GM12878 (cell line): Measurements from ENCODE around the gene OR4K1. TPM values are rescaled to one million over a fixed set of nuclear protein-coding genes. Genes with fewer than 3 reads are reported as not detected.

Experiments used
- ATAC-seq: fragments of 200-7000 bp; cut with Tn5 transposase; 3 replicates; pipeline ENCODE4 v1.9.1; 2020; ENCODE audit warnings: mild to moderate bottlenecking, moderate library complexity
- BruUV-seq: library from RNA; stranded (reverse); fragments of 400-500 nt; replicated peaks from 2 replicates; lab custom pipeline; 2021; lab: Mats Ljungman, UMichigan
- CTCF ChIA-PET: fragments of 300-600 bp; sonication (Branson Sonifier 250); formaldehyde crosslinking; extraction: SDS; loops from one replicate; lab custom pipeline; 2021; ENCODE audit warnings: inconsistent platforms; lab: Yijun Ruan, JAX
- POLR2A ChIA-PET: fragments of 350-600 bp; formaldehyde crosslinking; extraction: SDS; loops from one replicate; lab custom pipeline; 2021; ENCODE audit warnings: inconsistent platforms; lab: Charles Lee
- RAD21 ChIA-PET: fragments of 300-600 bp; sonication (Branson Sonifier 250); formaldehyde crosslinking; loops from one replicate; lab custom pipeline; 2023; ENCODE audit warnings: antibody characterized with exemption; ENCODE audit not compliant: unreplicated experiment; lab: Charles Lee
- SMC1A ChIA-PET: fragments of 300-600 bp; sonication (Branson Sonifier 250); formaldehyde crosslinking; loops from one replicate; lab custom pipeline; 2023; ENCODE audit not compliant: unreplicated experiment, uncharacterized antibody; lab: Charles Lee
- DNase-seq: peaks from one replicate; pipeline ENCODE4 v3.0.0-alpha.2; 2011; ENCODE audit warnings: low read depth, low spot score
- FAIRE-seq: peaks from 3 replicates; lab custom pipeline; 2011; peaks lifted over from hg19 to GRCh38; lab: Jason Lieb, UNC
- H2AFZ ChIP-seq: 2 replicates; pipeline ENCODE4 v1.6.0; 2011; ENCODE audit warnings: low read depth, low read length, control low read depth; ENCODE audit not compliant: control insufficient read depth
- H3K27ac ChIP-seq: 2 replicates; pipeline ENCODE4 v1.5.1; 2011; ENCODE audit warnings: control low read depth; ENCODE audit not compliant: control insufficient read depth, insufficient read depth
- H3K27me3 ChIP-seq, 2 experiments: replicated peaks in 1 of 2; 2 replicates each; pipeline versions ENCODE4 v1.6.0 to v1.6.1; 2011; ENCODE audit warnings: low read length in 1 of 2; ENCODE audit not compliant: control insufficient read depth in 2 of 2, insufficient read depth in 2 of 2
- H3K36me3 ChIP-seq, 2 experiments: 2 replicates each; pipeline ENCODE4 v1.5.1; 2011; ENCODE audit warnings: low read length in 1 of 2; ENCODE audit not compliant: control insufficient read depth in 2 of 2, insufficient read depth in 2 of 2
- H3K4me1 ChIP-seq: 2 replicates; pipeline ENCODE4 v1.6.1; 2011; ENCODE audit warnings: mild to moderate bottlenecking, low read length, moderate library complexity, mixed read lengths; ENCODE audit not compliant: control insufficient read depth, insufficient read depth
- H3K4me2 ChIP-seq: 2 replicates; pipeline ENCODE4 v1.6.0; 2011; ENCODE audit warnings: control low read depth; ENCODE audit not compliant: control insufficient read depth, insufficient read depth
- H3K4me3 ChIP-seq: fragments of 200-600 bp; sonication (generic); 2 replicates; pipeline ENCODE4 v1.5.1; 2016
- H3K79me2 ChIP-seq: 2 replicates; pipeline ENCODE4 v1.6.0; 2011; ENCODE audit warnings: low read length; ENCODE audit not compliant: control insufficient read depth, insufficient read depth
- H3K9ac ChIP-seq: 2 replicates; pipeline ENCODE4 v1.8.0; 2011; ENCODE audit warnings: low read length, control low read depth, mixed read lengths; ENCODE audit not compliant: control insufficient read depth, insufficient read depth
- H3K9me3 ChIP-seq: replicated peaks from 3 replicates; pipeline ENCODE4 v1.5.1; 2011; ENCODE audit warnings: mild to moderate bottlenecking, low read length; ENCODE audit not compliant: control insufficient read depth, insufficient read depth
- H4K20me1 ChIP-seq: 2 replicates; pipeline ENCODE4 v1.6.0; 2011; ENCODE audit not compliant: control insufficient read depth, insufficient read depth
- BRCA1 ChIP-seq: IDR thresholded peaks from 2 replicates; pipeline ENCODE4 v1.6.1; 2011; ENCODE audit warnings: low read depth, low read length, improper control_type of control experiment
- EGR1 ChIP-seq, 2 experiments: IDR thresholded peaks; 1 replicate in 1 of 2; 2 replicates in 1 of 2; pipeline ENCODE4 v1.6.1; 2011 to 2012; ENCODE audit warnings: low read depth in 2 of 2, low read length in 2 of 2, borderline replicate concordance in 1 of 2, mild to moderate bottlenecking in 1 of 2, moderate library complexity in 1 of 2
- FOXM1 ChIP-seq: IDR thresholded peaks from 2 replicates; pipeline ENCODE4 v1.6.1; 2012; ENCODE audit warnings: low read depth, mild to moderate bottlenecking, inconsistent platforms, low read length, moderate library complexity
- HCFC1 ChIP-seq: fragments of 150-350 bp; IDR thresholded peaks from 2 replicates; pipeline ENCODE4 v1.6.1; 2014; ENCODE audit warnings: low read length
- HDGF ChIP-seq: fragments of 450-650 bp; IDR thresholded peaks from 2 replicates; pipeline ENCODE4 v1.6.1; 2016; ENCODE audit warnings: antibody characterized with exemption
- NFIC ChIP-seq: IDR thresholded peaks from 2 replicates; pipeline ENCODE4 v1.6.1; 2012; ENCODE audit warnings: low read depth, mild to moderate bottlenecking, inconsistent platforms, low read length, moderate library complexity
- POLR2A ChIP-seq: IDR thresholded peaks from 2 replicates; pipeline ENCODE4 v1.6.1; 2011; ENCODE audit warnings: low read depth, mild to moderate bottlenecking, low read length
- RCOR1 ChIP-seq: conservative IDR thresholded peaks from 2 replicates; pipeline ENCODE4 v1.6.1; 2012; ENCODE audit warnings: low read depth, low read length, improper control_type of control experiment
- SPI1 ChIP-seq: IDR thresholded peaks from 2 replicates; pipeline ENCODE4 v1.6.1; 2011; ENCODE audit warnings: low read depth, mild to moderate bottlenecking, low read length, moderate library complexity, borderline replicate concordance; ENCODE audit not compliant: insufficient read depth
- TCF12 ChIP-seq: IDR thresholded peaks from 2 replicates; pipeline ENCODE4 v1.6.1; 2011; ENCODE audit warnings: low read depth, mild to moderate bottlenecking, low read length
- WGBS: methylation state at CpG from one replicate; pipeline ENCODE4 v1.1.6; 2016; ENCODE audit warnings: low lambda C conversion rate; ENCODE audit not compliant: insufficient replicate concordance, insufficient coverage; ENCODE audit errors: missing lambda C conversion rate; 5-methylcytosine and 5-hydroxymethylcytosine counted together
- in situ Hi-C: fragments of 300-500 bp; cut with MboI; formaldehyde crosslinking; loops from 9 replicates; pipeline ENCODE4 v1.14.3; 2018; ENCODE audit warnings: mixed read lengths
- intact Hi-C: fragments of 100-400 bp; cut with micrococcal nuclease; formaldehyde crosslinking; loops from one replicate; pipeline ENCODE4 v1.14.2; 2022; ENCODE audit not compliant: unreplicated experiment
- polyA plus RNA-seq, 11 experiments: library from polyadenylated mRNA; depleted of rRNA in 4 of 11; unstranded in 6 of 11; stranded (reverse) in 5 of 11; fragments of >200 nt; fragmentation: Nextera tagmentation in 4 of 11; fragmentation: Illumina TruSeq in 1 of 11; extraction: Ambion mirVana in 4 of 11; extraction: Trizol in 1 of 11; gene quantifications; 1 replicate in 1 of 11; 2 replicates in 10 of 11; pipeline versions ENCODE4 v1.2.1 to v1.2.3, GENCODE V29; 2011 to 2016; ENCODE audit warnings: inconsistent platforms in 2 of 11, missing spikeins in 2 of 11, low read depth in 1 of 11
- total RNA-seq, 4 experiments: library from RNA; depleted of rRNA in 3 of 4; stranded (reverse); fragments of >200 nt in 3 of 4; fragmentation: Illumina TruSeq in 1 of 4; extraction: Trizol in 1 of 4; gene quantifications; 2 replicates each; pipeline versions ENCODE4 v1.2.1 to v1.2.3, GENCODE V29; 2013 to 2021
- TF ChIP-seq, protein P1 (sequence below): fragments of 450-650 bp; IDR thresholded peaks from 2 replicates; pipeline ENCODE4 v1.6.1; 2017; ENCODE audit warnings: mild to moderate bottlenecking, moderate library complexity

OR4K1 gene
- total and polyA plus RNA-seq, 10 of the 15 experiments (the other 5 are each of a cell fraction or from before 2014, with no cell fraction given) = not detected

DNA sequence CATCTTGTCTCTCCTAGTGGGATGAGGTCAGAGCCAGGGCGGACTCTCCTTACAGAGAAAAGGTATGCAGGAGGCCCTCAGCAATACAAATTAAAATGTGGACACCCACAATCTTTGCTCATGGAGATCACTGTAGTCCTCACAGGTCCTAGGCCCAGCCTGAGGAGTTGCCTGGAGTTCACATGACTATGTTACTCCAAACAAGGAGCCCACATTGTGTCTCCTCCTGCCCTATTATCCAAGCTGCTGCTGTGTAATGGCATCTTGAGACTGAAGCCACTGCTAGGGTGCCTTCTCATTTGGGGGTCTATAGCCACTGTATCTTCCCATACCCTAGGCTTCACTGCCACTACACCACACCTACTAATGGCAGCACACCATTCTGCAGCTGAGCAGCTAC, 11.0 kb downstream of the OR4K1 start:
- no peaks in the 10 kb centered on the region for H3K79me2 ChIP-seq
- no peaks in the 10 kb centered on the region for H3K9me3 ChIP-seq
- H3K4me2 ChIP-seq = no peak overlapping the region
- no peak for TF ChIP-seq TCF12
- no peak for TF ChIP-seq HCFC1
- no peak for TF ChIP-seq NFIC
- TF ChIP-seq BRCA1 = no peak
- no peak for TF ChIP-seq SPI1
- no peak for TF ChIP-seq HDGF
- no peak for TF ChIP-seq RCOR1
- TF ChIP-seq, protein P1, sequence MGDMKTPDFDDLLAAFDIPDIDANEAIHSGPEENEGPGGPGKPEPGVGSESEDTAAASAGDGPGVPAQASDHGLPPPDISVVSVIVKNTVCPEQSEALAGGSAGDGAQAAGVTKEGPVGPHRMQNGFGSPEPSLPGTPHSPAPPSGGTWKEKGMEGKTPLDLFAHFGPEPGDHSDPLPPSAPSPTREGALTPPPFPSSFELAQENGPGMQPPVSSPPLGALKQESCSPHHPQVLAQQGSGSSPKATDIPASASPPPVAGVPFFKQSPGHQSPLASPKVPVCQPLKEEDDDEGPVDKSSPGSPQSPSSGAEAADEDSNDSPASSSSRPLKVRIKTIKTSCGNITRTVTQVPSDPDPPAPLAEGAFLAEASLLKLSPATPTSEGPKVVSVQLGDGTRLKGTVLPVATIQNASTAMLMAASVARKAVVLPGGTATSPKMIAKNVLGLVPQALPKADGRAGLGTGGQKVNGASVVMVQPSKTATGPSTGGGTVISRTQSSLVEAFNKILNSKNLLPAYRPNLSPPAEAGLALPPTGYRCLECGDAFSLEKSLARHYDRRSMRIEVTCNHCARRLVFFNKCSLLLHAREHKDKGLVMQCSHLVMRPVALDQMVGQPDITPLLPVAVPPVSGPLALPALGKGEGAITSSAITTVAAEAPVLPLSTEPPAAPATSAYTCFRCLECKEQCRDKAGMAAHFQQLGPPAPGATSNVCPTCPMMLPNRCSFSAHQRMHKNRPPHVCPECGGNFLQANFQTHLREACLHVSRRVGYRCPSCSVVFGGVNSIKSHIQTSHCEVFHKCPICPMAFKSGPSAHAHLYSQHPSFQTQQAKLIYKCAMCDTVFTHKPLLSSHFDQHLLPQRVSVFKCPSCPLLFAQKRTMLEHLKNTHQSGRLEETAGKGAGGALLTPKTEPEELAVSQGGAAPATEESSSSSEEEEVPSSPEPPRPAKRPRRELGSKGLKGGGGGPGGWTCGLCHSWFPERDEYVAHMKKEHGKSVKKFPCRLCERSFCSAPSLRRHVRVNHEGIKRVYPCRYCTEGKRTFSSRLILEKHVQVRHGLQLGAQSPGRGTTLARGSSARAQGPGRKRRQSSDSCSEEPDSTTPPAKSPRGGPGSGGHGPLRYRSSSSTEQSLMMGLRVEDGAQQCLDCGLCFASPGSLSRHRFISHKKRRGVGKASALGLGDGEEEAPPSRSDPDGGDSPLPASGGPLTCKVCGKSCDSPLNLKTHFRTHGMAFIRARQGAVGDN = no peak
- no peak for TF ChIP-seq POLR2A
- TF ChIP-seq EGR1 (IDR thresholded peaks at IDR 0.05; ENCODE audit: borderline replicate concordance in 1 of 2, low read depth in 2 of 2, low read length in 2 of 2) = no peak
- TF ChIP-seq FOXM1 = no peak
- H3K4me1 ChIP-seq = no peaks in the 10 kb centered on the region
- ATAC-seq (no peak), DNase-seq (no peak), FAIRE-seq (no peak)
- intact Hi-C loops (no loop called here), in situ Hi-C loops (no loop called here)
- CTCF ChIA-PET = no interaction called here
- BruUV-seq = no TSS peak
- WGBS = 20% methylated on average over 1 of the region's 1 CpG
- H3K9ac ChIP-seq = no peak overlapping the region
- SMC1A ChIA-PET = no interaction called here
- H3K27ac ChIP-seq = no peak overlapping the region
- RAD21 ChIA-PET = no interaction called here
- H2AFZ ChIP-seq = no peak overlapping the region
- H3K36me3 ChIP-seq = no peaks in the 10 kb centered on the region
- no peak overlapping the region for H3K4me3 ChIP-seq
- POLR2A ChIA-PET = no interaction called here
- no peaks in the 10 kb centered on the region for H4K20me1 ChIP-seq
- no peaks in the 10 kb centered on the region for H3K27me3 ChIP-seq
